Upper lobe of left lung (tissue), 6 donors: Measurements from ENCODE around the gene COL18A1. TPM values are rescaled to one million over a fixed set of nuclear protein-coding genes. Genes with fewer than 3 reads are reported as not detected.

Experiments used
- ATAC-seq, 2 donors: fragments of 200-7000 bp; cut with Tn5 transposase; one replicate each; pipeline ENCODE4 v1.9.1; 2022; ENCODE audit warnings: mild to moderate bottlenecking in 2 of 2, moderate library complexity in 2 of 2; ENCODE audit not compliant: low FRiP score in 2 of 2
- DNase-seq, 2 donors: peaks; one replicate each; pipeline ENCODE4 v3.0.0-alpha.2; 2019 to 2020
- H3K27ac ChIP-seq, 4 donors: fragments of 200-600 bp; sonication (generic); one replicate each; pipeline ENCODE4 v1.5.1; 2016 to 2019
- H3K27me3 ChIP-seq, 4 donors: fragments of 200-600 bp; sonication (generic); one replicate each; pipeline ENCODE4 v1.5.1; 2017 to 2019
- H3K36me3 ChIP-seq, 4 donors: fragments of 200-600 bp; sonication (generic); one replicate each; pipeline ENCODE4 v1.5.1; 2016 to 2019
- H3K4me1 ChIP-seq, 4 donors: fragments of 200-600 bp; sonication (generic); one replicate each; pipeline ENCODE4 v1.5.1; 2018 to 2019
- H3K4me3 ChIP-seq, 4 donors: fragments of 200-600 bp; sonication (generic); one replicate each; pipeline ENCODE4 v1.5.1; 2017 to 2019; ENCODE audit warnings: mild to moderate bottlenecking in 2 of 4, moderate library complexity in 1 of 4
- H3K9me3 ChIP-seq, 4 donors: fragments of 200-600 bp; sonication (generic); one replicate each; pipeline ENCODE4 v1.5.1; 2018 to 2019
- CTCF ChIP-seq, 6 experiments: fragments of 450-650 bp in 4 of 6; fragments of 200-600 bp in 2 of 6; sonication (generic) in 2 of 6; IDR thresholded peaks; one replicate each; pipeline ENCODE4 v1.5.1; 2016 to 2019; ENCODE audit warnings: antibody characterized with exemption in 6 of 6
- EP300 ChIP-seq, 4 donors: sonication (generic); formaldehyde crosslinking; IDR thresholded peaks; one replicate each; pipeline ENCODE4 v1.5.1; 2017; ENCODE audit warnings: antibody characterized with exemption in 4 of 4, control low read depth in 2 of 4
- POLR2A ChIP-seq, 4 donors: fragments of 450-650 bp; IDR thresholded peaks; one replicate each; pipeline ENCODE4 v1.5.1; 2016 to 2017; ENCODE audit warnings: antibody characterized with exemption in 4 of 4, mild to moderate bottlenecking in 2 of 4
- POLR2AphosphoS5 ChIP-seq, 2 donors: sonication (generic); formaldehyde crosslinking; IDR thresholded peaks; one replicate each; pipeline ENCODE4 v1.5.1; 2017; ENCODE audit warnings: antibody characterized with exemption in 2 of 2
- WGBS, 2 donors: methylation state at CpG; one replicate each; pipeline ENCODE4 v1.1.5; 2017 to 2018; 5-methylcytosine and 5-hydroxymethylcytosine counted together
- total RNA-seq, 6 donors: library from RNA; depleted of rRNA in 4 of 6; stranded (reverse); fragments of >200 nt in 4 of 6; gene quantifications; one replicate each; pipeline versions ENCODE4 v1.1.0 to v1.2.1, GENCODE V29; 2016 to 2021
- donor health status: DM: no; HTN: no; CAD: no; lungs with moderate emphysema.
- donor health status: DM: no; HTN: yes; CAD: no; lungs with severe emphysema.

Gene COL18A1
- total RNA-seq, 6 donors from 2014 or later, result 34.5 to 138 (median 70.5) TPM

GRCh38 chr21:45522381-45522780 lies 117.4 kb downstream of the COL18A1 start:
- ATAC-seq (no peak), DNase-seq (no peak)
- H3K36me3 ChIP-seq, result peaks cover 0 to 8% (median 3%) of the 10 kb centered on the region in 4 donors
- H3K9me3 ChIP-seq, result peaks cover 4 to 31% (median 22%) of the 10 kb centered on the region in 4 donors
- H3K27ac ChIP-seq, result no peak overlapping the region
- H3K4me1 ChIP-seq, result peaks cover 0 to 9% (median 2%) of the 10 kb centered on the region in 4 donors
- H3K4me3 ChIP-seq, result no peak overlapping the region
- no peaks in the 10 kb centered on the region for H3K27me3 ChIP-seq
- no peak for TF ChIP-seq EP300 (IDR thresholded peaks at IDR 0.05)
- no peak for TF ChIP-seq POLR2AphosphoS5 (IDR thresholded peaks at IDR 0.05)
- no peak for TF ChIP-seq POLR2A (IDR thresholded peaks at IDR 0.05)
- TF ChIP-seq CTCF (IDR thresholded peaks at IDR 0.05), result no peak
- WGBS, 2 donors, result 90 to 91% methylated on average over 6 of the region's 6 CpGs

- Histone ChIP-seq H3K27me3 (no peaks in the 10 kb centered on the region), H3K4me1 (peaks cover 0 to 9% (median 3%) of the 10 kb centered on the region in 4 donors), H3K27ac (no peak overlapping the region), H3K4me3 (no peak overlapping the region), H3K36me3 (peaks cover 0 to 8% (median 3%) of the 10 kb centered on the region in 4 donors), H3K9me3 (peaks cover 4 to 31% (median 20%) of the 10 kb centered on the region in 4 donors)
- ATAC-seq (no peak), DNase-seq (no peak)
- 91 to 98% methylated on average over 6 of the region's 6 CpGs for WGBS, 2 donors
- TF ChIP-seq POLR2A (IDR thresholded peaks at IDR 0.05) (no peak), EP300 (IDR thresholded peaks at IDR 0.05) (no peak), CTCF (IDR thresholded peaks at IDR 0.05) (no peak), POLR2AphosphoS5 (IDR thresholded peaks at IDR 0.05) (no peak)
Observed at GRCh38 chr21:45522986-45523385, 118.0 kb downstream of the COL18A1 start.

GRCh38 chr21:45523411-45524101 lies 118.6 kb downstream of the COL18A1 start:
- H3K27ac ChIP-seq, result no peak overlapping the region
- peak; percentile 17 to 82 for DNase-seq

GRCh38 chr21:45524756-45525152 lies 119.8 kb downstream of the COL18A1 start:
- H3K27ac ChIP-seq, result peak overlapping the region in 2 of 4 donors; percentile 40 to 58
- H3K4me3 ChIP-seq, result no peak overlapping the region
- DNase-seq (no peak), ATAC-seq (no peak)
- 97% methylated on average over 7 of the region's 11 CpGs; no CpG with 5 or more reads in 1 of the 2 donors for WGBS, 2 donors
- TF ChIP-seq POLR2A (IDR thresholded peaks at IDR 0.05) (no peak), POLR2AphosphoS5 (IDR thresholded peaks at IDR 0.05) (no peak)
- H3K4me1 ChIP-seq, result peaks cover 0 to 18% (median 8%) of the 10 kb centered on the region in 4 donors
- peaks cover 0 to 14% (median 3%) of the 10 kb centered on the region in 4 donors for H3K36me3 ChIP-seq
- no peaks in the 10 kb centered on the region for H3K27me3 ChIP-seq
- peaks cover 0 to 19% (median 14%) of the 10 kb centered on the region in 4 donors for H3K9me3 ChIP-seq

More at GRCh38 chr21:45523411-45524101, 118.6 kb downstream of the COL18A1 start:
- peaks cover 4 to 26% (median 17%) of the 10 kb centered on the region in 4 donors for H3K9me3 ChIP-seq
- peaks cover 0 to 8% (median 3%) of the 10 kb centered on the region in 4 donors for H3K36me3 ChIP-seq
- H3K27me3 ChIP-seq, result no peaks in the 10 kb centered on the region
- no peak overlapping the region for H3K4me3 ChIP-seq
- peaks cover 0 to 12% (median 5%) of the 10 kb centered on the region in 4 donors for H3K4me1 ChIP-seq
- 71 to 87% methylated on average over 1 to 7 of the region's 16 CpGs for WGBS, 2 donors
- ATAC-seq, result peak; percentile 7 to 21
- TF ChIP-seq EP300 (IDR thresholded peaks at IDR 0.05), result no peak
- no peak for TF ChIP-seq CTCF (IDR thresholded peaks at IDR 0.05)
- no peak for TF ChIP-seq POLR2AphosphoS5 (IDR thresholded peaks at IDR 0.05)
- no peak for TF ChIP-seq POLR2A (IDR thresholded peaks at IDR 0.05)

- TF ChIP-seq POLR2A (IDR thresholded peaks at IDR 0.05) (no peak), POLR2AphosphoS5 (IDR thresholded peaks at IDR 0.05) (no peak), CTCF (IDR thresholded peaks at IDR 0.05) (no peak), EP300 (IDR thresholded peaks at IDR 0.05) (no peak)
- H3K9me3 ChIP-seq, result peaks cover 0 to 13% (median 9%) of the 10 kb centered on the region in 4 donors
- peaks cover 0 to 18% (median 8%) of the 10 kb centered on the region in 4 donors for H3K4me1 ChIP-seq
- DNase-seq (peak; percentile 66 to 69), ATAC-seq (no peak)
- no peaks in the 10 kb centered on the region for H3K27me3 ChIP-seq
- no peak overlapping the region for H3K4me3 ChIP-seq
- H3K36me3 ChIP-seq, result peaks cover 0 to 19% (median 5%) of the 10 kb centered on the region in 4 donors
- peak overlapping the region in 2 of 4 donors; percentile 40 to 58 for H3K27ac ChIP-seq
- 91% methylated on average over 12 to 29 of the region's 29 CpGs for WGBS, 2 donors
Observed at GRCh38 chr21:45525153-45525909, 120.4 kb downstream of the COL18A1 start.
